NCI-H526 treated with DMSO at 0.1 percent for 48 hours (cell line): ENCODE data around the gene AMPD3.
"Not testable (repeated sequence)": the region's sequence is repeated elsewhere in the genome, so short reads cannot be mapped to it uniquely, and the experiment has no call there.

ENCODE experiments used
- DNase-seq: peaks from one replicate; lab custom pipeline; 2025; lab: John Stamatoyannopoulos, UW

The AMPD3 gene

DNA sequence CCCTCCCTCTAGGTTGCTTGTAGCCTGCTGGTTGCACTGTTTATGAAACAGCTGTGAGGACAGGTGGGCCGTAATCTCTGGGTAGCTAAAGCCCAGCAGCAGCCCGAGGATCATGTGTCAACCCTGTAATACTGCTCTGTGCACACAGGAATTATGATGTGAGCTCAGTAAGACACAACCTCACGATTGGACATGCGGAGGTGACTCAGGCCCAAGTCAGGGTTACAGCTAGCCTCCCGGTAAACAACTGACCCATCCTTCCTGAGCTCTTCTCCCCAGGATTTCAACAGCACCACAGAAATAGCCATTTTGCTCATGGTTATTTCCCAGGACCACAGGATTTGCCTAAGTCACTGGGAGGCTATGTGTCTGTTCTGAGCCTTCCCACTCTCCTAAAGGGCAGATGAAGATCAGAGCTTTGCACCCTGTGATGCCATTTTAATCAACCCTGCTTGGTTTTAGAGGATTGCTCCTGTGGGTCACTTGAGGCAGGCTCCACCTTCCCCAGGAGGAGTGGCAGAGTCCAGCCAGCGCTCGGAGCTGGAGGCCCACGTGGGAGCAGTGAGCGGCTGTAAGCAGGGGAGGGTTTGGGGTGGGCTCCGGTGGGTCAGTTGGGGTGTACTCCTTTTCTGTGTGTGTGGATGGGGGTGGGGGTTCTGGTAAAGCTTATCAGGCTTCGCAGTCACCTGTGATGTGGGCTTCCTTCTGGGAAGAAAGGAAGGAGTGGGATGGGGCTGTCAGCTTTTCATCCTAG lies at the start of gene AMPD3:
Gene AMPD3 (plus strand): TSS at position 387 of the 754 bp plus-strand sequence. CDS start 6,256 bp downstream, outside the sequence.
- peak; percentile 84 for DNase-seq

DNA sequence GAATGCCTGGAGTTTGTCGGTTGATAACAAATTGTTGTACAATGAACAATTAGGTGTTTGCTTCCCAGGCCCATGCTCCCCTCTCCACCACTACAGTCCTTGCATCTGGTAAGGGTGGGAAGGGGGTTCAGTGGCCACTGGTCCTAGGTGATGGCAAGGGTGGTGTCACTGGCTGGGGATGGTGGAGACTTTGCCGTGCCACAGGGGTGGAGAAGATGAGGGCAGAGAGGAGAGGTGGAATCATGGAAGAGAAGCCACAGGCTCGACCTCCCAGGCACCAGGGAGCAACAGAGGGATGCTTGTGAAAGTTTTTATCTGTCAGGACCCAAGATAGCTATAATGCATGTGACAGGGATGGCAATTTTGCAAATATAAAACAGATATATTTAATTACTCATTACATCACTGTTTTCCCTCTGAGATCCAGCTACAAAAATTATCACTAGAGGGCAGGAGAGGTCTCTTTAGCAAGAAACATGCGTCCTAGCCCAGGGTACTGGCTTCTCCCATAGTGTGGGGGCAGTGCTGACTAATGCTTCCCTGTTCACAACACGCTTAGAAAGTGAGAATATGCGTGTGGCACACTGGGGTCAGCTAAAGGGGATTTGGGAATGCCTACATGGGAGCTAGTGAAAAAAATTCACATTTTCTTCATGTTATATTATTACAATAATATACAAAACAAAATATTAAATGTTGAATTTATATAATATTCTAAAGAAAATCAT lies 49.0 kb upstream of the AMPD3 start:
- peak; percentile 88 for DNase-seq

- no peak for DNase-seq
Observed at GRCh38 chr11:10407055-10407454, 48.0 kb upstream of the AMPD3 start.

DNA sequence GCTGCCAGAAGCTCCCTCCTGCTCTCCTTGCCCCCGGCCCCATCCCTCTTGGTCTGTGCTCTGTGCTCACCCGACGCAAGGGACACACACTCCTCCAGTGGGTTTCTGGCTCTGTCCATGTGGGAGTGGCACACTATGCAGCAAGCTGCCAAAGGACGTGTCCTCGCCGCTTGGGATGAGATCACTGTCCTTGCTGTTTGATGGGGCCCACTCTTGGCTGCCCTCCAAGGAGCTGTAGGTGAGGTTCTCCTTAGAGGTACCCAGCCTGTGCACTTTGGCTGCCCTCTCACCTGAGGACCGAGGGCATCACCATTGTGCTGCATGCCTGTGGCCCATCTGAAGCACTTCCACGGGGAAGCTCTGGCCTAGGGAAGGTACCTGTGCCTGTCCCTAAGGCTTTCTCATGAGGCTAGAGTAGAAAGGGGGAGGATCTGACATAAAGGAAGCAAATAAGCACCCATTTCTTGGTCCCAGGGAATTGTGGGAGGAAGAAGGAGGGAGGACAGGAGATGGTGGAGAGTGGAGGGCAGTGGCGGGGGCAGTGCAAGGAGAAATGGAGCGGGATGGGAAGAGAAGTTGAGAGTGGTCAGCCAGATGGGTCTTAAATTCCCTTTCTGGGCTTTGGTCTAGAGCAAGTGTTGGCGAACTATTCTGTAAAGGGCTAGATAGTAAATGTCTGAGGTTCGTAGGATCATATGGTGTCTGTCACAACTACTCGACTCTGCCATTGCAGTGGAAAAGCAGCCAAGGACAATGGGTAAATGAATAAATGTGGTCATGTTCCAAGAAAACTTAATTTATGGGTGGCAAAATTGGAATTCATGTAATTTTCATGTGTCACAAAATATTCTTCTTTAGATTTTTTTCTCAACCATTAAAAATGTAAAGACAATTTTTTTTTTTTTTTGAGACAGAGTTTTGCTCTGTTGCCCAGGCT lies 47.0 kb upstream of the AMPD3 start:
- DNase-seq: no peak

DNA sequence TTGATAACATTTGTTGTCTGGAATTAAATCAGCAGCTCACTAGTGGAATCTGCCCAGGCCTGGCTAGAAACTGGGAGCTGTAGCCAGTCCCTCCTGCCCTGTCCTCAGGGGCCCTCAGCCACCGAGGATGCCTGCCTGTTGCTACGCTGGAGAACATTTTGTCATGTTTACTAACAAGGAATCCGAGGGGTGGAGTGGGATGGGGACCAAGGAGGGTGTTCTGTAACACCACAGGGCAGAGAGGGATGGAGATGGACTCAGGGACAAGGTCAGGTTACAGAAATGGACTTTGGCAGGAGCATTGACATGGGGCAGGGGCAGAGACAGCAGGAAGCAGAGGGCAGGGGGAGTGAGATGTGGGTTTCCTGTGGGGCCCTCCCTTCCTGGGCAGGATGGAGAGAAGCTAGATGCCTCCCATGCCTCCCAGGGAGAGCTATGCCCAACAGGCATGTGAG lies 45.8 kb upstream of the AMPD3 start:
- DNase-seq: no peak

DNA sequence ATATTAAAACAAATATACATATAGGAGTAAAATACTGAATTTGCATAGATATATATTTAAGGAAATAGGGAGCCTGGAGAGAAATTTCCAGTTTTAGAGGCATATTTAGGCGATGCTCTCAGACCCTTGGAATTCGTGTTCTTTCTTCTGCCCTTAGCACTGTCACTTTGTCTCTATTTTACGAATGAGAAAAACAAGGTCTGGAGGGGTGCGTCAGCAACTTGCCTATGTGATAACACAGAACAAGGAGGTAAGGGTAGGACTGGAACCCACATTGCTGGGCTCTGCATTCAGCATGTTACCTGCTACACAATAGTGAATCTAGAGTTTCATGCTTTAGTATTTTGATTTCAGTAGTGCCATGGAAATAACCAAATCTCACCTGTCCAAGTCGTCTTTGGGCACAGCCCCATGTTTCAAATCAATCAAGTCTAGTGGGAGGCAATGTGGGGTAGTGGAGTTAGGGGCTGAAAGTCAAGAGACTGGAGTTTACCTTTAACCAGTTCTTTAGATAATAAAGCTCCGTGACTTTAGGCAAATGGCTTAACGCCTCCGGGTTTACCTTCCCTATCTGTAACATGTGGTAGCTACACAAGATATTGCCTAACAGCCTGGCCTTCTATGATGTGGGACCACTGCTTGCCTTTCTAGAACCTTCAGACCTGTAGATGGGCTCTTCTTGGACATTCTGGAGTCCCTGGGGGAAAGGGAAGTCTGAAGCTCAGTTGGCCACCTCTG lies 44.8 kb upstream of the AMPD3 start:
- DNase-seq: no peak

DNA sequence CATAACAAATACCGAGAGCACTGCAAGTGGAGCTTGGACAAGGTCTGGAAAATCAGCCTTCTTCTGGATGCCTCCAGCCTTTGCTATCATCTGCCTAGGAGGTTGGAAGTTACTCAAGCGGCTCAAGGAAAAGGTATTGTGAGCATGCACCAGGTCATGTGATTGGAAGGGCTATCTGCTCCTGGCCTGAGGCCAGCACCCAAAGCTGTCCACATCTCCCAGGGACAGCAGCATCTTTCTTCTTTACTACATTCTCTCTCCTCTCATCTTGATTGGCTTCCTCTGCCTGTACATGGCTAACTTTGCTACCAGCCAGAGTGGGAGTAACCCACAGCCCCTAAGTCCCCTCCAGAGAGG lies 44.2 kb upstream of the AMPD3 start:
- DNase-seq: no peak

- DNase-seq: no peak
Observed at GRCh38 chr11:10412266-10412665, 42.8 kb upstream of the AMPD3 start.

GRCh38 chr11:10413268-10413667 lies 41.8 kb upstream of the AMPD3 start:
- peak; percentile 20 for DNase-seq

DNA sequence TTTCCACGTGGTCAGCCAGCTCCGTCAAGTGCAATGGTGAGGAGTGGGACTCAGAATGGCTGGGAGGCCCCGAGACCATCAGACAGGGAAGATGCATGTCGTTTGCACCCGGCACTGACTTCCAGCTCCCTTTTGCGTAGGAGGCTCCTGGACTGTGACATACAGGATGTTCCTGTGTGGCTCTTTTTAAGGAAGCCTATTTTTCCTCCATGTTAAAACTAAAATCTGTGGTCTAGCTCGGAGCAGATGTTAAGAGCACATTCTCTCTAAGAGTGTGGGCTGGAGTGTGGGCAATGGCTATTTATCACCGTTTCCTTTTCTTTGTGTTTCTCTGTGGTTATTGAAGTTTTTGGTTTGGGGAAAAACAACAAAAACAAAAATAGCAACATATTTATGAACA lies 40.9 kb upstream of the AMPD3 start:
- no peak for DNase-seq

- DNase-seq: no peak
Observed at GRCh38 chr11:10414659-10415058, 40.4 kb upstream of the AMPD3 start.

DNA sequence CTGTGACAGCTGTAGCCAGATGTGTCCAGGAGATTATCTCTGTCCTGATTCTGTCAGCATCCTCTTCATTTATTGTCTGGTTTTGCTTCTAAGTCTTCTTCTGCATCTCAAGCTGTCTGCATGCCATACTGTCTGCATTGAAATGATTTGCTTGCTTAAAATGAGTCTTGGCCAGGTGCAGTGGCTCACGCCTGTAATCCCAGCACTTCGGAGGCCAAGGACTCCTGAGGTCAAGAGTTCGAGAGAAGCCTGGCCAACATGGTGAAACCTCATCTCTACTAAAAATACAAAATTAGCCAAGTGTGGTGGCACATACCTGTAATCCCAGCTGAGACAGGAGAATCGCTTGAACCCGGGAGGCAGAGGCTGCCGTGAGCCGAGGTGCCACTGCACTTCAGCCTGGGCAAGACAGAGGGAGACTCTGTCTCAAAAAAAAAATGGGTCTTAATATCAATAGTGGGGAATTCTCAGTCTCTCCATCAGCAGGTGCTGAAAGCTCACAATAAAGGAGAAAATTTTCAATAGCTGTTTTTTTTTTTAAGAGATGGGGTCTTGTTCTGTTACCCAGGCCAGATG lies 39.2 kb upstream of the AMPD3 start:
- no peak for DNase-seq

- DNase-seq: no peak
Observed at GRCh38 chr11:10418259-10418949, 36.7 kb upstream of the AMPD3 start.

DNA sequence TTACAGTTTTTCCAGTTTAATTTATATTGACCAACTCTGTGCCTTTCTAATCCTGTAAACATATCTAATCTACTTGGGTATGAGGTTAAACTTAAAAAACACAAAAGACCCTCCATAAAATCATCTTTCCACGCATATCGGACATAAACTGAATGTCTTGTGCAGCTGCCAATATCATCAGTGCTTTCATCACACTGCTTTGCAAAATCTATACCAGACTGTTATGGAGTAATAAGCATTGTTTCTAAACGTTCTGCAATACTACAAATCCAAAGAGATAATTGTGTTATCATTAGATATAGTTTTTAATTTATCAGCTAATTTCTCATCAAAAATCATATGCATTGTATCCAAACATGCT lies 36.1 kb upstream of the AMPD3 start:
- no peak for DNase-seq

DNA sequence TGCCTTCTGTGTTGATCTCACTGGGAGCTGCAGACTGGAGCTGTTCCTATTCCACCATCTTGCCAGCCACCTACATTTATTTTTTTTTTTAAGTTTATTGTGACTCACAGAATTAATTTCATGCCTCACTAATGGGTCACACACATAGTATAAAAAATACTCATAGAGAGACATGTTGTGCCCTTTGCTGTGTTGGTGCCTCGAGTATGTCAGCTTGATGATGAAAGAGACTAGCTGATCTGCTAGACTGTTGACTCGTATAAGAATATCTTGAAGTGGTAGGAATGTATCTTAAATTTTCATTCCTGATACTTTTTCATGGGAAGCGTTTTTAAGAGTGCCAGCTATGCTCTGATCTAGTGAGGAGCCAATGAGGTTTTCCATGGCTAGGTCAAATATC lies 28.6 kb upstream of the AMPD3 start:
- DNase-seq: no peak

DNA sequence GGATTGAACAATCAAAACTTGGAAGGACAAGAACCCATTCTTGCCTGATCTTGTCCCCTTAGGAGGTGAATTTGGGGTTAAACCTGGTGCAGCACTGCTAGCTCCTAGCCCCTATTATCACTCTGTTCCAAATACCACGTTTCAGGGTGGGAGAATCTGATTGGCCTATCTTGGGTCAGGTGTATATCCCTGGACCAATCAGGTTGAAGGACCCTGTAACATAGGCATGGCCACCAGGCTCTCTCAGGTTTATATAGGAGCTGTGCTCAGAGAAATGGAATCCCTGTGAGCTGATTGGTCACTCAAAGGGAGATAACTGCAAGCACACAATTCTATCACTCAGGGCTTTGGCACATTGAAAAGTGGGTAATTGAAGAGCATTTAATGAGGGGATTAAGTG lies 26.6 kb upstream of the AMPD3 start:
- no peak for DNase-seq

DNA sequence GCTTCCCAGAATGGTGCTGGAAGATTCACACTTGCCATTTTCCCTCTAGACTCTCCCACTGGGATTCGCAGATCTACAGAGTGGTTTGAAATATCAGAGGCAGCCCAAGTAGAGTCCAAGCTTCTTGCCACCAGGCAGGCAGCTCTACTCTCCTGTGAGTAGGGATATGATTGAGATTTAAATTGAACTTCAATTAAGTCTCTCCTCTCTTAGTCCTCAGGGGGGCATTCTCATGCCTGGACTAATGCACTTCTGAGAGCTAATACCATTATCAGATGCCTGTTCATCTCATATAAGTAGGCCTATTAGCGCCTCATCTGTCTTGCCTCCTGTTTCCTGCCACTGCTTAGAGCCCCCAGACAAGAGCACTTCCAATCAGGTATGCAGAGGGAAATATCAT lies 25.5 kb upstream of the AMPD3 start:
- no peak for DNase-seq

GRCh38 chr11:10432493-10432892 lies 22.6 kb upstream of the AMPD3 start:
- DNase-seq: no peak

DNA sequence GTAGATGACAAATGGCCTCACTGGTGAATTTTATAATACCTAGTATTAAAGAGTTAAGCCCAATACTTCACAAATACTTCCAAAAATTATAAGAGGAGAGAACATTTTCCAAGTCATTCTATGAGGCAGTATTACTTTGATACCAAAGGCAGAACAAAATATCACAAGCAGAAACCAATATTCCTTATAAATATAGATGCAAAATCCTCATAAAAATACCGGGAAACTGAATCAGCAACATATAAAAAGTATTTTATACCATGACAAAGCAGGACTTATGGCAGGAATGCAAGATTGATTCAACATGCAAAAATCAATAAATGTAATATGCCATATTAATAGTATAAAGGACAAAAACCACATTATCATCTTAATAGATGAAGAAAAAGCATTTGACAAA lies 22.1 kb upstream of the AMPD3 start:
- no peak for DNase-seq

- no peak for DNase-seq
Observed at GRCh38 chr11:10436224-10436623, 18.8 kb upstream of the AMPD3 start.

DNA sequence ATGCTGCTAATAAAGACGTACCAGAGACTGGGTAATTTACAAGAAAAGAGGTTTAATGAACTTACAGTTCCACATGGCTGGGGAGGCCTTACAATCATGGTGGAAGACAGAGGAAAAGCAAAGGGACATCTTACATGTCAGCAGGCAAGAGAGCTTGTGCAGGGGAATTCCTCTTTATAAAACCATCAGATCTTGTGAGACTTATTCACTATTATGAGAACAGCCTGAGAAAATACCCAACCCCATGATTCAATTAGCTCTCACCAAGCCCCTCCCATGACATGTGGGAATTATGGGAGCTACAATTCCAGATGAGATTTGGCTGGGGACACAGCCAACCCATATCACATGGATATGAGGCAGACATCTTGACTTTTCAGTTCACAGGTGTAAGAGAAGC lies 18.4 kb upstream of the AMPD3 start:
- DNase-seq: not testable (repeated sequence)
